GM18951 (cell line): ENCODE data around the gene PIGW.
"Not testable (repeated sequence)": the region's sequence is repeated elsewhere in the genome, so short reads cannot be mapped to it uniquely, and the experiment has no call there.

Source experiments
- POLR2A ChIP-seq: IDR thresholded peaks from 4 replicates; pipeline ENCODE4 v1.6.1; 2011; ENCODE audit warnings: mild to moderate bottlenecking; ENCODE audit not compliant: insufficient read length, insufficient read depth; ENCODE audit errors: extremely low read depth
- in situ Hi-C: fragments of 300-500 bp; cut with MboI; formaldehyde crosslinking; loops from one replicate; pipeline ENCODE4 v1.12.0; 2022; ENCODE audit warnings: low sequenced_read_pairs, mixed read lengths, inconsistent platforms; ENCODE audit not compliant: unreplicated experiment

The PIGW gene

DNA sequence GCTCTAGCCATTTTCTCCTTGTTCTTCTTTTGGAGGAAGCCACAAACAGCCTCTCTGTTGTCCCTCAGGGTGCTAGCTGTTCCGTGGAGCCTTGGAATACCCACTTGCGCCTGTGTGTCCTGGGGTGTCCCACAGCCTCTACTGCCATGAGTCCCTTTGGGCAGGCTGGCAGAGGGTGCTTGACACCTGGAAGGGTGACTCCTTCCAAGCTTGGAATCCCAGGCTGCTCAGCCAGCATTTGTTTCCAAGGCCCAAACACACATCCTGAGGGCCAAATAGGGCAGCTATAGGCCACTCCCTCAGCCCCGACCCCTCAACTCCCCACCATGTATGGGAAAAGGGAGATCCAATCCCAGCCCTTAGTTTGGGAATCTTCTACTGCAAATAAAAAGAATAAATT, 33.4 kb upstream of the PIGW start:
- in situ Hi-C loops = no loop called here
- no peak for TF ChIP-seq POLR2A

DNA sequence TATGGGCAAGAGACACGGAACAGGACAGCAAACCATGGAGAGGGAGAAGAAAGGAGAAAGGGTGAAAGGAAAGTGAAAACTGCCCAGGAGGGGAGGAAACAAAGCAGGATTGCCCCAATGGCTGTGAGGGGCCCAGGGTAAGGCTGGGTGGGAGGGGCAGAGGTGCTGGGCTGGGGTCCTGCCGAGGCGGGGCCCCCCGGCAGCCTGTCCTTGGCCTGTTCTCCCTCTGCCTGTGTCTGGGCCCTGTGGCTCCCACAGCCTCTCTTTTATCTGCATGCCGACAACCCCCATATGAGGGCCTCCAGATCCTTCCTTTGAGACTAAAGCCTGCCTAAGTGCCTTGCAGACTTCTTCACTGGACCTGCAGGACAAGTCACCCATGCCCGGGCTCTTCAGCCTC, 32.8 kb upstream of the PIGW start:
- TF ChIP-seq POLR2A = no peak
- in situ Hi-C loops = no loop called here

DNA sequence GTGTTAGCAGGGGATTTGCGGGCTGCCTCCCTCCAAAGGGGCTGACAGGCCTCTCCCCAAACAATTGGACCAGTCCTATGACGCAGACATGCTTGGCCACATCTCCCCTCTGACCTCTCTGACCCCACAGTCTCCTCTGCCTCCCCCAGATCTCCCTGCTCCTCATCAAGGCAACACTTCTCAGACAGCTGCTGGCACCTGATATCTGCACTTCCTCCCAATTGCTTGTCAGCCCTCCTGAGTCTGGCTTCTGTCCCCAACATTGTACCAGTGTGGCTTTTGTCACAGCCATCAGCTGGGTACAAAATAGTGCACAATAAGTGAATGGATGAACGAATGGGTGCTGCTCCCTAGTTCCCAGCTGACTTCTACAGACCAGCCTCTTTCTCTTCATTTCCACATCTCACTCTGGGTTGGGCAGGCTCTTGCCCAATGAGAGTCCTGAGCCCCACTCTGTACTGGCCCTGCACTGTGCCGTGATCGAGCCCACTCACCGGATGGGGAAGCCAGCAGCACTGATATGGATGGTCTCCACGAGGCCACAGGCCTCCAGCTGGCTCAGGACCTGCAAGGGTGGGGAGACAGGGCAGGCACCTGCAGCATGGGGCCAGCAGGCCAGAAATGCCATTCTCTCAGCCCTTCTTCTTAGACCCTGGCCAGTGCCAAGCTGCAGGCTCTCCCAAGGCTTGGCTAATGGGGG, 31.2 kb upstream of the PIGW start:
- in situ Hi-C loops = no loop called here
- TF ChIP-seq POLR2A = no peak

DNA sequence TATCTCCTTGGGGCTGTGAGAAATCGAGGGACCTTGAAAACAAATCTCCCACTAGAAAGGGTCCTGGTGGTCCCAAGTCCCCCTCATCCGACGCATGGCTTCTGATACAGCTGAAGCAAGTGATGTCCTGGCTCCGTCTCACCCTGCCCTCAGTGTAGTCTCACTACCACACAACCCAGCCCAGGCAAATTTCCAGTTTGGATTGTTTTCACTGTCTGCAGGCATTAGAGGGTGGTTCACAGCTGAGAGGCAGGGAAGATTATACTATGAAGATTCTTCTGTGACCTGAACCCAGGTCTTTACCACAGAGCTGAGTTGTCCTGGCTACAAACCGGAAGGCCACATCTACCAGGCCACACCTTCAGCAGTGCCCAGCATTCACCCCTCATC, 30.6 kb upstream of the PIGW start:
- TF ChIP-seq POLR2A = no peak
- in situ Hi-C loops = no loop called here

DNA sequence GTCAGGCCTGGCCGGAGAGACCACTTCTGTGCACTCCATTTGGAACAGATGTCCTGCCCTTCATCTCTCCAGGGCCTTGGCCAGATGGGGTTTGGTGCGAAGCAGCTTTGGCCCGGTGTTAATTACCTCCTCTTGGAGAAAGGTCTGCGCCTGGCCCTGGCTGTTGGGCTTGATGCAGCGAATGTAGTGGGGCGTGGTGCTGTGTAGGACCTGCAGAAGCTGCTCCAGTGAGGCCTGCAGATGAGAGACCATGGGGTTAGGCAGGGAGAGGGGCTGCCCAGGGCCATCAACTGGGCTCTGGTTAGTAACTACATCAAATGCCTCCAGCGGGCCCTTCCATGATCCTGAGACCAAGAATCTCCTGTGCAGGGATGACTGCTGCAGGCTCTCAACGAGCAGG, 29.6 kb upstream of the PIGW start:
- no peak for TF ChIP-seq POLR2A
- in situ Hi-C loops = no loop called here

DNA sequence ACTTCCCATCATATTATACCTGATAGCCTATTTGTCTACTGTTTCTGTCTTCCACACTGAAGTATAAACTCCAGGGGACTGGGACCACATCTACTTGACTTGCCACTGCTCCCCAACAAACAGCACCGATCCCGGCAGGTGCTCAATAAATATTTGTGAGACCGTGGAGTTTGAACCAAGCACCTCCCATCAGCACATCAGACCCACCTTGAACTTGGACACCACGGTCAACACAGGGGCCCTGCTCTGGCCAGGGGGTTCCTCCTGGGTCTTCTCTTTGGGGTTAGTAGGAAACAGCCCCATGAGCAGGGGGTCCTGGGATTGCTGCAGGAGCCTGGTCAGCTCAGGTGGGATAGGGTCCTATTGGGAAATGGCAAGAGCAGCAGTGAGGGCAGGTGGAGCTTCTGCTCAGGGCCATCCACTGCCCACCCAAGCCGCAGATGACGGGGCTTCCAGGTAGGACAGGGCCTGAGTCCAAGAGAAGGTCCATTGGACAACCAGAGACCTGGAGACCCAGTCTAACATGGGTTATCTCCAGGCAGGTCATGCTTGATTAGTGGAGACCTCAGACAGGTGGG, 28.4 kb upstream of the PIGW start:
- in situ Hi-C loops = no loop called here

DNA sequence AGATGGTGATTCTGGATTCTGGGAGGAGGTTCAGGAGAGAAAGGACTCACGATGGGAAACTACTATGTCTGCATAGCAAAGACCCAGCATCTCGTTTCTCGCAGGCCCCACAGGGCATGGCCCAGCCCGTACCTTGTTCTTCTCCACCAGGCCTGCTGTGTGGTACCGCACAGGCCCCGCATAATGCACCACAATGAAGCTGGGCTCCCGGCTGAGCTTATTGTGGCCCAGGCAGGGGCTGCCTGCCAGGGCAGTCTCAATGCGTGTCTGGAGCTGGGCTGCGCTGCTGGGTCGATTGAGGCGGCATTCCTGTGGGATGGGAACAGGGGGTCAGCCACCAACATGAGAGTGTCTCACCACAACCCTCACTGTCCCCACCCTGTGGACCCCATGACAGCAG, 28.0 kb upstream of the PIGW start:
- no peak for TF ChIP-seq POLR2A
- in situ Hi-C loops = no loop called here

More for the DNA sequence above, 28.4 kb upstream of the PIGW start:
- no peak for TF ChIP-seq POLR2A

DNA sequence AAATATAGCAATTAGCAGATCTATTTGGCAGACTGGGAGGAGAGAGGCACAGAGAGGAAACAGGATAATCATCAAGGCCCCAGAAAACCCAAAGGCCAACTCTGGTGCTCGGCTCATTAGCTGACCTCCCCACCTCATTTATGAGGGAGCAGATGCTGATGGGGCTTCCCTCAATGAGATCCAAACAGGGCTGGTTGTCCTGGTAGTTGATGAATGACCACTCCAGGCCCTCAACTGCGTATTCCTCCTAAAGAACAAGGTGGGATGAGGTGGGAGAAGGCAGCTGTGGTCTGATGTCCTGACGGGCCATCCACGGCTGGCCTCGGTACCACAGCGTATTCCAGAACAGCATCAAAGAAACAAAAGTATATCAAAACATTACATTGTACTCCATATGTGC, 27.5 kb upstream of the PIGW start:
- no peak for TF ChIP-seq POLR2A
- in situ Hi-C loops = no loop called here

DNA sequence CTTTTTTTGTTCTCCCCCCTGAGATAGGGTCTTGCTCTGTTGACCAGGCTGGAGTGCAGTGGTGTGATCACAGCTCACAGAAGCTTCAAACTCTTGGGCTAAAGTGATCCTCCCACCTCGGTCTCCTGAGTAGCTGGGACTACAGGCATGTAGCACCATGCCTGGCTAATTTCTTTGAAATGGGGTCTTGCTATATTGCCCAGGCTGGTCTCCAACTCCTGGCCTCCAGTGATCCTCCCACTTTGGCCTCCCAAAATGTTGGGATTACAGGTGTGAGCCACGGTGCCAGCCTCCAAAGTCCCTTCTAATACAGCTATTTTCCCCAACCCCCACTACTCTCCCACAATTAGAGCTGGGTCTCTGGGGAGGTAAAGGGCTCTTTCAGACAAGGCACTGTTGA, 26.3 kb upstream of the PIGW start:
- in situ Hi-C loops = not testable (repeated sequence)

DNA sequence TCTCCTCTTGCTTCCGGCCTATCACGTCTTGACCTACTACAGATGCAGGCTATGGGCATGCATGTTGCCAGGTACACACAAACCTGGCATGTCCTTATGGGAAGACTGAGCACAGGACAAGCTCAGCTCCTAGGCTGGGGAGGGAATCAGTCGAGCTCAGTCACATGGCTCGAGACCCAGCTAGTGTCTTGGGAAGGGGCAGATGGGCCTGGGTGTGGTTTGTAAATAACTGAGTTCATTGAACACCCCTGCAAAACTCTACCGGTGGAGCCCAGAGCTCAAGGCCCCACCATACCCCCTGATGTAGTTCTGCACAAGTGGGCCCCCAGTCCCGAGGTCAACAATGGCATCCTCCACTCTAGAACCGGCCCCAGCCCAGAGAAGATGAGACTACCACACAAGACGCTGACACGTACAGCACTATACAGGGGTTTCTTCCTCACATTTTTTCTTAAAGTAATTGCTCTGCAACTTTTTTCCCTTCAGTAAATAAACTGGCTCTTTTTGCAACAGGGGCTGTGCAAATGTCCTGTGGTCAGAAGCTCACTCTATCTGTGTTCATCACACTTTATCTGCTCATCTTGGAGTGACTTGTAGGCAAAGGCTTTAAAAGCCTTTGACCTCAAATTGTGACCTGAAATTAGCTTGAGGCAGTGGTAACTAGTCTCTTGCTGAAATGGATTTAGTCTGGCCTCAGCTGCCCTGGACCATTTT, 25.4 kb upstream of the PIGW start:
- in situ Hi-C loops = no loop called here
- TF ChIP-seq POLR2A = no peak

DNA sequence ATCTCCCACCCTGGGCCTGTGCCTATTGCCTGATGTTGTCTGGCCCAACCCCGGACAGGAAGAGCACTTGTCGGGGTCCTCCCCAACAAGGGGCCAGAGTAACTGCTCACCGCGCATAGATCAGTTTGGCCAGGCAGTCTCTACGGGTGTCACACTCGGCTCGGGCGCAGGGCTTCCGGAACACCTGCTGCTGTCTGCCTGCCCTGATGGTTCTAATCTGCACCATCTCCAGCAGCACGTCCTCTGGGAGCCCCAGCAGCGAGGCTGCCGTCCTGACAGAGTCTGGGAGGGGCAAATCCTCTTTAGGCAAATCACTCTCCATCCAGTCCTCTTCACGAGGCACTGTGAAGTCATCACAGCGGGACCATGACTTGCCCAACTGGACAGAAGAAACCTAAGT, 24.2 kb upstream of the PIGW start:
- TF ChIP-seq POLR2A = peak; percentile 24
- in situ Hi-C loops = no loop called here

DNA sequence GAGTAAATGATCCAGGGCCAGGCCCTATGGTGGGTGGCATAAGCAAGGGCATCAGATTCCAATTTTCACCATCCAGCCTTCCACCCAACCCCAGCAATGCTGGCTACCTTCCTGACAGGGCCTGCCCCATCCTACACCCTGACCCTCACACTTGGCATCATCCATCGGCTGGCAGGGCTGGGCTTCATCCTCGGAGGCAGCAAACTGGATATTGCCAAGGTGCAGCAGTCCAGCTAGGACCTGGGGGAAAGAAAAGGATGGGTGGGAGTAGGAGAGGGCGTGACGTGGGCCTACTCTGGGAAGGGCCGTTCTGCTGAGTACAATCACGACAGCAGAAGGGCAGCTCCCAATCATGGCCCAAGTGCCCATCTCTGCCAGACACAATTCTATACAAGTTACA, 23.6 kb upstream of the PIGW start:
- in situ Hi-C loops = no loop called here

DNA sequence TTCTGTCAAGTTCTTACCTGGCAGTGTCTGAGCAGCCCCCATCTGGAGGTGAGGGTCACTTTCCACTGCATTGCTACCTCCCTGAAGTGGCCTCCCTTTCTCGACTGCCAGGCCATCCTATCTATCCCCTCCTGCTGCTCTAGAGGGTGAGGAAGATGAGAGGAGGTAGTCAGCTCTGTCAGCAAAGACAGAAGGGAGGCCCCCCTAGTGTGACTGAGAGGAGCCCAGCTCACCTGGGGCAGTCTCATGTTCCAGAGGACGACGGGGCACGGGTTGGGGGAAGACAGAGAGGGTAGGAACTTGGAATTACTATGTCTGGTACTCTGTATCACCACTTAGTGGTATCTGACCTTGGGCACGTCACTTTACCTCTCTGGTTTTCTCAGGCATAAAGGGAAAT, 22.1 kb upstream of the PIGW start:
- in situ Hi-C loops = no loop called here
- no peak for TF ChIP-seq POLR2A

More for the DNA sequence above, 23.6 kb upstream of the PIGW start:
- TF ChIP-seq POLR2A = no peak

DNA sequence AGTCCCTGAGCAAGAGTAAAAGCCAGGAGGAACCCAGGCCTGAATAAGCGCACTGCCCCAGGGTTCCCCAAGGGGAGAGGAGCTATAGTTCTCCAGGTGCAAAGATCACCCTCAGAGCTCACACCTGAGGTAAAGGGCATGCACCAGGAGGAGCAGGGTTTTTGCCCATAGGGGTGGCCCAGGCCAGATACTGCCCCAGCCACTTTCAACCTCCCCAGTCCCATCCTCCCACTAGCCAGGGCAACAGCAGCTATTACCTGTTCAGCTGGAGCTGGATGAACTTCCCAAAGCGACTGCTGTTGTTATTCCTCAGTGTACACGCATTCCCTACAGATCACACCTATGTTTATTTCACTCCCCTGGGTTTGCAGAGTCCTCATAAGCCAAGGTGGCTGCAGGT, 19.9 kb upstream of the PIGW start:
- in situ Hi-C loops = no loop called here
- no peak for TF ChIP-seq POLR2A
